K562 (cell line): ENCODE results near the gene ANO1. TPM values are rescaled to one million over a fixed set of nuclear protein-coding genes. Genes with fewer than 3 reads are reported as not detected.

Experiments
- polyA plus RNA-seq, 8 experiments: library from polyadenylated mRNA; depleted of rRNA in 4 of 8; stranded (reverse) in 5 of 8; unstranded in 3 of 8; fragments of >200 nt; fragmentation: Nextera tagmentation in 2 of 8; fragmentation: Illumina TruSeq in 1 of 8; extraction: Ambion mirVana in 2 of 8; extraction: Trizol in 1 of 8; gene quantifications; 2 replicates each; pipeline versions ENCODE4 v1.2.1 to v1.2.3, GENCODE V29; 2011 to 2014; ENCODE audit warnings: inconsistent platforms in 1 of 8, missing spikeins in 1 of 8
- total RNA-seq, 7 experiments: library from RNA; depleted of rRNA in 6 of 7; stranded (reverse); fragments of >200 nt in 6 of 7; fragmentation: Illumina TruSeq in 2 of 7; extraction: Trizol in 2 of 7; gene quantifications; 2 replicates each; pipeline versions ENCODE4 v1.2.1 to v1.2.3, GENCODE V29; 2011 to 2021; ENCODE audit warnings: low replicate concordance in 1 of 7
- TF ChIP-seq, protein P1 (sequence below): fragments of 450-650 bp; IDR thresholded peaks from 2 replicates; pipeline ENCODE4 v1.6.1; 2016; ENCODE audit warnings: mild to moderate bottlenecking, moderate library complexity

The ANO1 gene
- total and polyA plus RNA-seq, 9 of the 15 experiments (the other 6 are each of a cell fraction or from before 2014, with no cell fraction given), result not detected

DNA sequence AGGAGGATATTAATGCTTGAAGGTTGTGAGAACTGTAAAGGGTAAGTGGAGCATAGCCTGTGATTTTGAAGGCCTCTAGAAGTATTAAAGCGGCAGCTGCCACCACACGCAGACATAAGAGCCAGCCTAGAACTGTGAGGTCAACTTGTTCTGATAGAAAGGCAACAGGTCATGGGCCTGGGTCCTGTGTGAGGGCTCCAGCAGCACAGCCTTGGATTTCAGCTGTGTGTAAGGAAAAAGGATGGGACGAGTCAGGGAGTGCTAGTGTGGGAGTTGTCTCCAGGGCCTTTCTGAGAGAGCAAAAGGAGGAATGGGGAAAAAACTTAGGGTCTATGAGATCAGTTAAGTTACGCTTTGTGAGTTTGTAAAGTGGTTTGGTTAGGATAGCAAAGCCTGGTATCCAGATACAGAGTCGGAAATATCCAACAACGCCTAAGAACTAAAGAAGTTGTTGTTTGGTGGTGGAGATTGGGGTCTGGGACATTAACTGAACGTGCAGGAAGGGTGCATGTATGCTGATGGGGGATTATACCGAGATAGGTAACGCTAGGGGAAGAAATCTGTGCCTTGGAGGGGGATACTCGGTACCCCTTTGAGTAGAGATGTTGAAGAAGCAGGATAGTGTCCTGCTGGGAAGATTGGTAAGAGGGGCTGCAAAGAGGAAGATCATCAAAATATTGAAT is 17.4 kb upstream of the ANO1 start (continued):
- TF ChIP-seq, protein P1, sequence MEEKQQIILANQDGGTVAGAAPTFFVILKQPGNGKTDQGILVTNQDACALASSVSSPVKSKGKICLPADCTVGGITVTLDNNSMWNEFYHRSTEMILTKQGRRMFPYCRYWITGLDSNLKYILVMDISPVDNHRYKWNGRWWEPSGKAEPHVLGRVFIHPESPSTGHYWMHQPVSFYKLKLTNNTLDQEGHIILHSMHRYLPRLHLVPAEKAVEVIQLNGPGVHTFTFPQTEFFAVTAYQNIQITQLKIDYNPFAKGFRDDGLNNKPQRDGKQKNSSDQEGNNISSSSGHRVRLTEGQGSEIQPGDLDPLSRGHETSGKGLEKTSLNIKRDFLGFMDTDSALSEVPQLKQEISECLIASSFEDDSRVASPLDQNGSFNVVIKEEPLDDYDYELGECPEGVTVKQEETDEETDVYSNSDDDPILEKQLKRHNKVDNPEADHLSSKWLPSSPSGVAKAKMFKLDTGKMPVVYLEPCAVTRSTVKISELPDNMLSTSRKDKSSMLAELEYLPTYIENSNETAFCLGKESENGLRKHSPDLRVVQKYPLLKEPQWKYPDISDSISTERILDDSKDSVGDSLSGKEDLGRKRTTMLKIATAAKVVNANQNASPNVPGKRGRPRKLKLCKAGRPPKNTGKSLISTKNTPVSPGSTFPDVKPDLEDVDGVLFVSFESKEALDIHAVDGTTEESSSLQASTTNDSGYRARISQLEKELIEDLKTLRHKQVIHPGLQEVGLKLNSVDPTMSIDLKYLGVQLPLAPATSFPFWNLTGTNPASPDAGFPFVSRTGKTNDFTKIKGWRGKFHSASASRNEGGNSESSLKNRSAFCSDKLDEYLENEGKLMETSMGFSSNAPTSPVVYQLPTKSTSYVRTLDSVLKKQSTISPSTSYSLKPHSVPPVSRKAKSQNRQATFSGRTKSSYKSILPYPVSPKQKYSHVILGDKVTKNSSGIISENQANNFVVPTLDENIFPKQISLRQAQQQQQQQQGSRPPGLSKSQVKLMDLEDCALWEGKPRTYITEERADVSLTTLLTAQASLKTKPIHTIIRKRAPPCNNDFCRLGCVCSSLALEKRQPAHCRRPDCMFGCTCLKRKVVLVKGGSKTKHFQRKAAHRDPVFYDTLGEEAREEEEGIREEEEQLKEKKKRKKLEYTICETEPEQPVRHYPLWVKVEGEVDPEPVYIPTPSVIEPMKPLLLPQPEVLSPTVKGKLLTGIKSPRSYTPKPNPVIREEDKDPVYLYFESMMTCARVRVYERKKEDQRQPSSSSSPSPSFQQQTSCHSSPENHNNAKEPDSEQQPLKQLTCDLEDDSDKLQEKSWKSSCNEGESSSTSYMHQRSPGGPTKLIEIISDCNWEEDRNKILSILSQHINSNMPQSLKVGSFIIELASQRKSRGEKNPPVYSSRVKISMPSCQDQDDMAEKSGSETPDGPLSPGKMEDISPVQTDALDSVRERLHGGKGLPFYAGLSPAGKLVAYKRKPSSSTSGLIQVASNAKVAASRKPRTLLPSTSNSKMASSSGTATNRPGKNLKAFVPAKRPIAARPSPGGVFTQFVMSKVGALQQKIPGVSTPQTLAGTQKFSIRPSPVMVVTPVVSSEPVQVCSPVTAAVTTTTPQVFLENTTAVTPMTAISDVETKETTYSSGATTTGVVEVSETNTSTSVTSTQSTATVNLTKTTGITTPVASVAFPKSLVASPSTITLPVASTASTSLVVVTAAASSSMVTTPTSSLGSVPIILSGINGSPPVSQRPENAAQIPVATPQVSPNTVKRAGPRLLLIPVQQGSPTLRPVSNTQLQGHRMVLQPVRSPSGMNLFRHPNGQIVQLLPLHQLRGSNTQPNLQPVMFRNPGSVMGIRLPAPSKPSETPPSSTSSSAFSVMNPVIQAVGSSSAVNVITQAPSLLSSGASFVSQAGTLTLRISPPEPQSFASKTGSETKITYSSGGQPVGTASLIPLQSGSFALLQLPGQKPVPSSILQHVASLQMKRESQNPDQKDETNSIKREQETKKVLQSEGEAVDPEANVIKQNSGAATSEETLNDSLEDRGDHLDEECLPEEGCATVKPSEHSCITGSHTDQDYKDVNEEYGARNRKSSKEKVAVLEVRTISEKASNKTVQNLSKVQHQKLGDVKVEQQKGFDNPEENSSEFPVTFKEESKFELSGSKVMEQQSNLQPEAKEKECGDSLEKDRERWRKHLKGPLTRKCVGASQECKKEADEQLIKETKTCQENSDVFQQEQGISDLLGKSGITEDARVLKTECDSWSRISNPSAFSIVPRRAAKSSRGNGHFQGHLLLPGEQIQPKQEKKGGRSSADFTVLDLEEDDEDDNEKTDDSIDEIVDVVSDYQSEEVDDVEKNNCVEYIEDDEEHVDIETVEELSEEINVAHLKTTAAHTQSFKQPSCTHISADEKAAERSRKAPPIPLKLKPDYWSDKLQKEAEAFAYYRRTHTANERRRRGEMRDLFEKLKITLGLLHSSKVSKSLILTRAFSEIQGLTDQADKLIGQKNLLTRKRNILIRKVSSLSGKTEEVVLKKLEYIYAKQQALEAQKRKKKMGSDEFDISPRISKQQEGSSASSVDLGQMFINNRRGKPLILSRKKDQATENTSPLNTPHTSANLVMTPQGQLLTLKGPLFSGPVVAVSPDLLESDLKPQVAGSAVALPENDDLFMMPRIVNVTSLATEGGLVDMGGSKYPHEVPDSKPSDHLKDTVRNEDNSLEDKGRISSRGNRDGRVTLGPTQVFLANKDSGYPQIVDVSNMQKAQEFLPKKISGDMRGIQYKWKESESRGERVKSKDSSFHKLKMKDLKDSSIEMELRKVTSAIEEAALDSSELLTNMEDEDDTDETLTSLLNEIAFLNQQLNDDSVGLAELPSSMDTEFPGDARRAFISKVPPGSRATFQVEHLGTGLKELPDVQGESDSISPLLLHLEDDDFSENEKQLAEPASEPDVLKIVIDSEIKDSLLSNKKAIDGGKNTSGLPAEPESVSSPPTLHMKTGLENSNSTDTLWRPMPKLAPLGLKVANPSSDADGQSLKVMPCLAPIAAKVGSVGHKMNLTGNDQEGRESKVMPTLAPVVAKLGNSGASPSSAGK, result no peak
- TF ChIP-seq, all 486 proteins: peak for 0
